ENCODE results near the gene GRAMD1B.
A peak's percentile ranks its signal among the peaks of the same experiment; 100 is the strongest.

- TF ChIP-seq CTCF (IDR thresholded peaks at IDR 0.05 in 4 of 5, conservative IDR thresholded peaks at IDR 0.05 in 1 of 5) (no peak), POLR2A (IDR thresholded peaks at IDR 0.05) (peak; percentile 53 to 68)
Measured at GRCh38 chr11:123654566-123655081, 224.6 kb downstream of the GRAMD1B start, which contains the start of gene SCN3B.

Data from gastrocnemius medialis (tissue), 4 donors.